Heart right ventricle (tissue), 16 donors: ENCODE data around the gene LEP. TPM values are rescaled to one million over a fixed set of nuclear protein-coding genes. Genes with fewer than 3 reads are reported as not detected.

Source experiments
- ATAC-seq, 8 donors: fragments of 200-7000 bp; cut with Tn5 transposase; one replicate each; pipeline ENCODE4 v1.9.1; 2020; ENCODE audit warnings: mild to moderate bottlenecking in 8 of 8, moderate library complexity in 8 of 8, moderate number of reproducible peaks in 1 of 8
- DNase-seq, 2 donors: peaks; one replicate each; pipeline ENCODE4 v3.0.0-alpha.2; 2020
- H3K27ac ChIP-seq, 10 donors: fragments of 200-600 bp; sonication (generic) in 2 of 10; one replicate each; pipeline versions ENCODE4 v1.5.0 to v1.8.0; 2020 to 2022; ENCODE audit warnings: mild to moderate bottlenecking in 3 of 10
- H3K27me3 ChIP-seq, 7 donors: fragments of 200-600 bp; one replicate each; pipeline ENCODE4 v1.8.0; 2021 to 2022; ENCODE audit warnings: mild to moderate bottlenecking in 2 of 7
- H3K36me3 ChIP-seq, 9 donors: fragments of 200-600 bp; sonication (generic) in 1 of 9; one replicate each; pipeline versions ENCODE4 v1.5.0 to v1.8.0; 2020 to 2022; ENCODE audit warnings: mild to moderate bottlenecking in 2 of 9
- H3K4me1 ChIP-seq, 9 donors: fragments of 200-600 bp; sonication (generic) in 1 of 9; one replicate each; pipeline versions ENCODE4 v1.5.0 to v1.8.0; 2020 to 2022; ENCODE audit warnings: mild to moderate bottlenecking in 4 of 9
- H3K4me3 ChIP-seq, 10 donors: fragments of 200-600 bp; sonication (generic) in 2 of 10; one replicate each; pipeline versions ENCODE4 v1.5.0 to v1.8.0; 2020 to 2022; ENCODE audit warnings: mild to moderate bottlenecking in 7 of 10, moderate library complexity in 2 of 10
- H3K9me3 ChIP-seq, 11 donors: fragments of 200-600 bp in 10 of 11; sonication (generic) in 2 of 11; one replicate each; pipeline versions ENCODE4 v1.5.0 to v1.8.0; 2013 to 2022; ENCODE audit warnings: mild to moderate bottlenecking in 2 of 11, control low read depth in 1 of 11, moderate library complexity in 1 of 11
- CTCF ChIP-seq, 9 donors: fragments of 200-600 bp; sonication (generic) in 2 of 9; IDR thresholded peaks; one replicate each; pipeline versions ENCODE4 v1.5.0 to v1.8.0; 2021 to 2022; ENCODE audit warnings: antibody characterized with exemption in 9 of 9, mild to moderate bottlenecking in 5 of 9, moderate library complexity in 1 of 9
- WGBS, 2 donors: extraction: QIAGEN DNeasy Blood & Tissue Kit; methylation state at CpG; one replicate each; pipeline ENCODE4 v1.1.7; 2013; ENCODE audit warnings: inconsistent platforms in 1 of 2; 5-methylcytosine and 5-hydroxymethylcytosine counted together
- intact Hi-C, 10 donors: fragments of 100-400 bp; cut with DNase I; formaldehyde crosslinking; loops; one replicate each; pipeline versions ENCODE4 v1.11.1 to v1.14.2; 2022
- polyA plus RNA-seq, 2 donors: library from polyadenylated mRNA; stranded (reverse); fragments of 200-250 nt; gene quantifications; one replicate each; pipeline ENCODE4 v1.2.3, GENCODE V29; 2013
- total RNA-seq, 10 donors: library from RNA; stranded (reverse); fragmentation: NEBNext Ultra II Directional in 3 of 10; extraction: Animal tissue kit (Norgen Biotek cat#: 25700) in 3 of 10; gene quantifications; one replicate each; pipeline versions ENCODE4 v1.2.1 to v1.2.4, GENCODE V29; 2021 to 2023
- donor health status: Arrhythmogenic right ventricular cardiomyopathy.
- donor health status: ischemic (EF 13 %, LVEDD 7.1; RV severe dilation, severe dysfunction).
- donor health status: healthy with polysubstance abuse.
- donor health status: DM: no; HTN: yes; CAD: no.
- donor health status: DM: no; HTN: no; CAD: no.
- donor health status: ischemic (EF 25% LVEDD 6.9; RV normal size, moderate dysfunction).
- donor health status: ischemic (EF 25% LVEDD 5.7; RV mildly dilated, moderate dysfunction).
- donor health status: healthy.
- donor health status: DM: yes; HTN: yes; CAD: no.
- donor health status: Ischemic cardiomyopathy.
- donor health status: ischemic (EF 35%, LVEDD 5.7; RV mildly dilated, moderate dysfunction).
- donor health status: nonischemic (EF 11% LVEDD 7.7; RV severe dilation, severe dysfunction).
- donor health status: DM: yes; HTN: yes; CAD: no.
- donor health status: PGD.
- donor health status: ischemic (EF 29% LVEDD 5.4; RV normal size, mild dysfunction).
- donor health status: nonischemic (EF 23%, LVEDD 6.1; RV moderate dilation, normal function).

The LEP gene
- total and polyA plus RNA-seq, 12 donors, result 0.10 to 5.0 (median 0.52) TPM; not detected in 2

DNA sequence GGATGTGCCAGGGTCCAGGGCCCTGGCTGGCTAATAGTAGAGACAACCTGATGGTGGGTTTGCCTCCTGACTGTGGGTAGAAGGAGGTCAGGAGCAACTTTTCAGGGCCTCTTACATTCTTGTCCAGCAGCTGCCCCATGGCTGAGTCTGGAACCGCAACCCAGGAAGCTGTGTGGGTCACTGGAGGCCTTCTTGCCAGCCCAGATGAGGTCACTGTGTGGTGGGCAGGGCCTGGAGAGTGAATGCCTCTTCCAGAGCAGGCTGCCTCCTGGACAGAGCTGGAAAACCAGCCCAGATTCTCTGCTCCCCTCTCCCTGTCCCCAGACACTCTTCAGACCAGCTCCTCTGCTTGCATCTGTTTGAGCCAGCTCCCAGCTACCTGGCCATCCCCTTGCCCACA is 43.5 kb upstream of the LEP start:
- ATAC-seq, result no peak
- Histone ChIP-seq H3K27me3 (peaks cover 4 to 54% (median 48%) of the 10 kb centered on the region in 7 donors), H3K4me1 (peaks cover 5 to 14% (median 7%) of the 10 kb centered on the region in 9 donors), H3K4me3 (no peak overlapping the region), H3K9me3 (peaks cover 0 to 30% (median 17%) of the 10 kb centered on the region in 11 donors), H3K36me3 (no peaks in the 10 kb centered on the region), H3K27ac (no peak overlapping the region)
- intact Hi-C loops, result loop anchor here in 1 of 10 donors (10.0 kb wide), 1 partner anchor 63 kb away; no protein-coding TSS in a partner anchor
- TF ChIP-seq CTCF (IDR thresholded peaks at IDR 0.05), result no peak
- DNase-seq, result no peak
- WGBS, 2 donors, result 94 to 97% methylated on average over 1 of the region's 1 CpG

DNA sequence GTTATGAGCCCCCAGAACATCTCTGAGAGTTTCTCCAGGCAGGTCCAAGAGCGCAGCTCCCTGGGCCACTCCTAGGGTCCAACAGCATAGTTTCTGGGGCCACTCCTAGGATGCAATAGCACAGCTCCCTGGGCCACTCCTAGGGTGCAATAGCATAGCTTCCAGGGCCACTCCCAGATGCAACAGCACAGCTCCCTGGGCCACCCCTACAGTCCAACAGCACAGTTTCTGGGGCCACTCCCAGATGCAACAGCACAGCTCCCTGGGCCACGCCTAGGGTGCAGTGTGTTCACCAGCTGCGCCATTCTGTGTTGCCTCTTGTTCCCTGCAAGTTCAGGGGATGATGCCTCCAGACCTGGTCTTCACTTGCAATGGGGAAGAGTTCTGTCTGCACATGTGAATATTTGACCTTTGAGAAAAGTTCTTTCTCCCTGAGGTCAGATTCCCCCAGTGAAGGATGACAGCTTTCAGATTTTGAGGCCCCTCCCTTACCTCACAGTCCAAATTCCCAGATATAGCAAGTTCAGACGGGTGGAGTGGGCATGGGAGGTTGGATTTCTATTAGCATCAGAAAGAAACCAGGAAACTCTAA is 43.0 kb upstream of the LEP start:
- no peak overlapping the region for H3K4me3 ChIP-seq
- intact Hi-C loops, result loop anchor here in 1 of 10 donors (10.0 kb wide), 1 partner anchor 63 kb away; no protein-coding TSS in a partner anchor
- H3K4me1 ChIP-seq, result peaks cover 5 to 14% (median 7%) of the 10 kb centered on the region in 9 donors
- no peak for TF ChIP-seq CTCF (IDR thresholded peaks at IDR 0.05)
- ATAC-seq (no peak), DNase-seq (no peak)
- no peak overlapping the region for H3K27ac ChIP-seq
- H3K27me3 ChIP-seq, result peaks cover 4 to 54% (median 48%) of the 10 kb centered on the region in 7 donors
- H3K36me3 ChIP-seq, result no peaks in the 10 kb centered on the region
- peaks cover 0 to 30% (median 17%) of the 10 kb centered on the region in 11 donors for H3K9me3 ChIP-seq
- WGBS, 2 donors, result 74 to 85% methylated on average over 4 of the region's 4 CpGs

DNA sequence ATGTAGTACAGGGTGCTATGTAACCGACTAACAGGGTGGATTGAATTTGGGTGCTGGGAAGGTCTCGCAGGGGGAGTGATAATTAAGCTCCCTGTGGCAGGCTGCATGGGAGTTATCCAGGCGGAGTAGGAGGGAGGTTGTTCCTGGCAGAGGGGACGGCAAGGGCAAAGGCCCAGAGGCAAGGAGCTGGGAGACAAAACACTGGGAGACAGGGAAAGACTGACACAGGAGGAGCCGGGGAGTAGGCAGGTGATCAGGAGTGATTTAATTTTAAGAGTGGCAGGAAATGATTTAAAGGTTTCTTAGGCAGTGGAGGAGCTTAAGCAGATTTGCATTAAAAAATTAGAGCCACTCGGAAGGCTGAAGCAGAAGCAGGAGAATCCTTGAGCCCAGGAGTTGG is 40.7 kb upstream of the LEP start:
- intact Hi-C loops, result loop anchor here in 4 of 10 donors (10.0 kb wide), 2 partner anchors 156 to 166 kb away; partner anchors contain the start of gene LRRC4 (in 3 of the 4)
- ATAC-seq, result no peak
- WGBS, 2 donors, result 78 to 82% methylated on average over 6 of the region's 6 CpGs
- TF ChIP-seq CTCF (IDR thresholded peaks at IDR 0.05), result no peak
- H3K9me3 ChIP-seq, result peaks cover 0 to 12% (median 2%) of the 10 kb centered on the region in 11 donors
- no peak overlapping the region for H3K27ac ChIP-seq
- H3K4me3 ChIP-seq, result no peak overlapping the region
- H3K27me3 ChIP-seq, result peaks cover 4 to 58% (median 52%) of the 10 kb centered on the region in 7 donors
- H3K36me3 ChIP-seq, result no peaks in the 10 kb centered on the region
- no peak for DNase-seq
- peaks cover 5 to 14% (median 7%) of the 10 kb centered on the region in 9 donors for H3K4me1 ChIP-seq

GRCh38 chr7:128201067-128201689 is 39.9 kb upstream of the LEP start:
- Histone ChIP-seq H3K9me3 (peaks cover 0 to 4% (median 0%) of the 10 kb centered on the region in 11 donors), H3K36me3 (no peaks in the 10 kb centered on the region), H3K4me1 (peaks cover 5 to 14% (median 7%) of the 10 kb centered on the region in 9 donors), H3K27ac (no peak overlapping the region), H3K27me3 (peaks cover 4 to 66% (median 55%) of the 10 kb centered on the region in 7 donors), H3K4me3 (peak overlapping the region in 5 of 10 donors; percentile 9 to 28 (median 22))
- no peak for DNase-seq
- peak in 2 of 8 donors; percentile 16 to 30 for ATAC-seq
- TF ChIP-seq CTCF (IDR thresholded peaks at IDR 0.05), result no peak
- intact Hi-C loops, result loop anchor here in 4 of 10 donors (10.0 kb wide), 2 partner anchors 156 to 166 kb away; partner anchors contain the start of gene LRRC4 (in 3 of the 4)
- WGBS, 2 donors, result 2 to 3% methylated on average over 37 of the region's 37 CpGs
